Liver (tissue), 9 donors: ENCODE results near the gene EEF1G. TPM values are rescaled to one million over a fixed set of nuclear protein-coding genes. Genes with fewer than 3 reads are reported as not detected.
A peak's percentile ranks its signal among the peaks of the same experiment; 100 is the strongest.
"Not testable (repeated sequence)": the region's sequence is repeated elsewhere in the genome, so short reads cannot be mapped to it uniquely, and the experiment has no call there.

Experiments used
- DNase-seq: peaks from one replicate; pipeline ENCODE4 v3.0.0-alpha.2; 2017; ENCODE audit warnings: low spot score
- H3K27ac ChIP-seq, 2 donors: one replicate each; pipeline ENCODE4 v1.7.0; 2013; ENCODE audit warnings: inconsistent platforms in 2 of 2, low read length in 2 of 2, control low read depth in 1 of 2, low read depth in 1 of 2, mild to moderate bottlenecking in 1 of 2
- H3K27me3 ChIP-seq, 4 donors: one replicate each; pipeline versions ENCODE4 v1.6.1 to v1.7.0; 2013; ENCODE audit warnings: low read length in 3 of 4, inconsistent platforms in 1 of 4, mild to moderate bottlenecking in 1 of 4, moderate library complexity in 1 of 4; ENCODE audit not compliant: control insufficient read depth in 4 of 4, insufficient read depth in 4 of 4
- H3K36me3 ChIP-seq, 4 donors: one replicate each; pipeline versions ENCODE4 v1.6.1 to v1.7.0; 2013; ENCODE audit warnings: low read length in 3 of 4, mild to moderate bottlenecking in 3 of 4, low read depth in 1 of 4, moderate library complexity in 1 of 4; ENCODE audit not compliant: control insufficient read depth in 4 of 4, insufficient read depth in 3 of 4
- H3K4me1 ChIP-seq, 4 donors: one replicate each; pipeline versions ENCODE4 v1.6.1 to v1.7.0; 2013; ENCODE audit warnings: low read length in 3 of 4, mild to moderate bottlenecking in 3 of 4, moderate library complexity in 1 of 4; ENCODE audit not compliant: control insufficient read depth in 4 of 4, insufficient read depth in 4 of 4
- H3K4me3 ChIP-seq, 3 donors: one replicate each; pipeline versions ENCODE4 v1.6.1 to v1.7.0; 2013; ENCODE audit warnings: low read length in 3 of 3, control low read depth in 1 of 3, low read depth in 1 of 3, mild to moderate bottlenecking in 1 of 3
- H3K9ac ChIP-seq, 2 donors: one replicate each; pipeline ENCODE4 v1.7.0; 2013; ENCODE audit warnings: low read length in 2 of 2, mild to moderate bottlenecking in 2 of 2, moderate library complexity in 2 of 2, control low read depth in 1 of 2, low read depth in 1 of 2
- H3K9me3 ChIP-seq, 4 donors: one replicate each; pipeline versions ENCODE4 v1.6.1 to v1.7.0; 2013; ENCODE audit warnings: low read length in 3 of 4; ENCODE audit not compliant: control insufficient read depth in 4 of 4
- EGR1 ChIP-seq, 2 donors: IDR thresholded peaks; 2 replicates each; pipeline ENCODE4 v1.6.1; 2016 to 2018; ENCODE audit warnings: antibody characterized with exemption in 2 of 2, low read depth in 2 of 2
- FOXA1 ChIP-seq: IDR thresholded peaks from 2 replicates; pipeline ENCODE4 v1.6.1; 2016; ENCODE audit warnings: antibody characterized with exemption
- FOXA2 ChIP-seq: IDR thresholded peaks from 2 replicates; pipeline ENCODE4 v1.6.1; 2016; ENCODE audit warnings: antibody characterized with exemption
- GABPA ChIP-seq, 2 donors: IDR thresholded peaks in 1 of 2; conservative IDR thresholded peaks in 1 of 2; 2 replicates each; pipeline ENCODE4 v1.6.1; 2016; ENCODE audit warnings: antibody characterized with exemption in 2 of 2, mild to moderate bottlenecking in 1 of 2, moderate library complexity in 1 of 2
- HNF4A ChIP-seq, 2 donors: conservative IDR thresholded peaks; 2 replicates each; pipeline ENCODE4 v1.6.1; 2016; ENCODE audit warnings: antibody characterized with exemption in 2 of 2, mild to moderate bottlenecking in 2 of 2
- HNF4G ChIP-seq: IDR thresholded peaks from 2 replicates; pipeline ENCODE4 v1.6.1; 2016; ENCODE audit warnings: antibody characterized with exemption
- JUND ChIP-seq, 2 donors: IDR thresholded peaks; 2 replicates each; pipeline ENCODE4 v1.6.1; 2016; ENCODE audit warnings: antibody characterized with exemption in 2 of 2
- NR2F2 ChIP-seq: IDR thresholded peaks from 2 replicates; pipeline ENCODE4 v1.6.1; 2016; ENCODE audit warnings: antibody characterized with exemption
- RAD21 ChIP-seq, 2 donors: IDR thresholded peaks; 2 replicates each; pipeline ENCODE4 v1.6.1; 2016; ENCODE audit warnings: antibody characterized with exemption in 2 of 2, mild to moderate bottlenecking in 2 of 2
- RXRA ChIP-seq, 2 donors: IDR thresholded peaks; 2 replicates each; pipeline ENCODE4 v1.6.1; 2017 to 2018; ENCODE audit warnings: antibody characterized with exemption in 2 of 2, mild to moderate bottlenecking in 1 of 2
- SP1 ChIP-seq: IDR thresholded peaks from 2 replicates; pipeline ENCODE4 v1.6.1; 2018; ENCODE audit warnings: antibody characterized with exemption, mild to moderate bottlenecking
- YY1 ChIP-seq: IDR thresholded peaks from 2 replicates; pipeline ENCODE4 v1.6.1; 2016; ENCODE audit warnings: antibody characterized with exemption, mild to moderate bottlenecking
- WGBS: extraction: QIAGEN DNeasy Blood & Tissue Kit; methylation state at CpG from one replicate; pipeline ENCODE4 v1.1.7; 2013; 5-methylcytosine and 5-hydroxymethylcytosine counted together
- polyA plus RNA-seq, 2 donors: library from polyadenylated mRNA; stranded (reverse) in 1 of 2; unstranded in 1 of 2; fragments of 200-250 nt in 1 of 2; fragments of >200 nt in 1 of 2; fragmentation: Nextera tagmentation in 1 of 2; extraction: Ambion mirVana in 1 of 2; gene quantifications; one replicate each; pipeline versions ENCODE4 v1.2.1 to v1.2.3, GENCODE V29; 2013 to 2015
- total RNA-seq, 2 donors: library from RNA; depleted of rRNA; stranded (reverse); fragments of >200 nt; gene quantifications; one replicate each; pipeline ENCODE4 v1.2.3, GENCODE V29; 2014
- TF ChIP-seq, protein P1 (sequence below): IDR thresholded peaks from 2 replicates; pipeline ENCODE4 v1.6.1; 2016; ENCODE audit warnings: antibody characterized with exemption
- TF ChIP-seq, protein P2 (sequence below): IDR thresholded peaks from 2 replicates; pipeline ENCODE4 v1.6.1; 2016; ENCODE audit warnings: antibody characterized with exemption, mild to moderate bottlenecking
- TF ChIP-seq, protein P3 (sequence below): IDR thresholded peaks from 2 replicates; pipeline ENCODE4 v1.6.1; 2016; ENCODE audit warnings: antibody characterized with exemption
- TF ChIP-seq, protein P4 (sequence below): IDR thresholded peaks from 2 replicates; pipeline ENCODE4 v1.6.1; 2016; ENCODE audit warnings: antibody characterized with exemption
- donor health status: healthy.
- donor health status: healthy.
- donor health status: healthy.
- donor health status: healthy.
- donor health status: healthy.

The EEF1G gene
- total and polyA plus RNA-seq, 4 donors, result 251 to 640 (median 469) TPM

DNA sequence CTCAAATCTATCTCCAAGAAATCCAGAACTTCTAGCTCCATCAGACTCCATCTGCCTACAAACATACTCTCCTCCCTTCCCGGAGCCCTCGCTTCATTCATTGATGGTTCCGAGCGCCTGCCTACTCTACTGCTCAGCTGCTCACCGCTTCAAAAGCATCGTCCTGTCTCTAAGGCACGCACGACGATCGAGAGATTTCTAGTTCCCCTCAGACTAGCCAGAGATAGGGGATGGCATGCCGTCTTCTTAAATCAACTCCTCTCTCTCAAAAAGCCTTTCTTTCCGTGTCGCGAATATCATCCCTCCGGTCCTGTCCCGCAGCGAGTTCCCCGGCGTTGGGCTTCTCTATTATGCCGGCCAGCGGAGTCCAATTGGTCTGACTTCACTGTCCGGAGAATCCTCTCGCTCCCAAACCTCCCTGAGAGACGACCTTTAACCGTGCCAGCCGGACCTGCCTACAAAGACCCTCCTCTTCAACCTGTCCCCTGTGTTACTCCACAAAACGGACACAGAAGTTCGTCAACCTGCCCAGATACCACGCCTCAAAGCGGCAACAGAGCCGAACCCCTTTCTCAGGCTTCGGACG lies 592 bp downstream of the EEF1G start:
- Histone ChIP-seq H3K36me3 (peaks cover 3 to 34% (median 26%) of the 10 kb centered on the region in 4 donors), H3K27ac (peak overlapping the region; percentile 58 to 70), H3K4me3 (peak overlapping the region; percentile 80 to 89 (median 82)), H3K9me3 (no peaks in the 10 kb centered on the region), H3K9ac (peak overlapping the region; percentile 79 to 85), H3K27me3 (no peaks in the 10 kb centered on the region), H3K4me1 (peaks cover 6 to 33% (median 23%) of the 10 kb centered on the region in 4 donors)
- DNase-seq, result no peak
- TF ChIP-seq YY1 (no peak), EGR1 (IDR thresholded peaks at IDR 0.05; ENCODE audit: low read depth in 2 of 2) (no peak), FOXA2 (no peak), GABPA (IDR thresholded peaks at IDR 0.05 in 1 of 2, conservative IDR thresholded peaks at IDR 0.05 in 1 of 2) (no peak), SP1 (no peak), HNF4A (conservative IDR thresholded peaks at IDR 0.05) (no peak)
- TF ChIP-seq, protein P1, sequence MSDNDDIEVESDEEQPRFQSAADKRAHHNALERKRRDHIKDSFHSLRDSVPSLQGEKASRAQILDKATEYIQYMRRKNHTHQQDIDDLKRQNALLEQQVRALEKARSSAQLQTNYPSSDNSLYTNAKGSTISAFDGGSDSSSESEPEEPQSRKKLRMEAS, result no peak
- WGBS, result under 1% methylated on average over 33 of the region's 33 CpGs

DNA sequence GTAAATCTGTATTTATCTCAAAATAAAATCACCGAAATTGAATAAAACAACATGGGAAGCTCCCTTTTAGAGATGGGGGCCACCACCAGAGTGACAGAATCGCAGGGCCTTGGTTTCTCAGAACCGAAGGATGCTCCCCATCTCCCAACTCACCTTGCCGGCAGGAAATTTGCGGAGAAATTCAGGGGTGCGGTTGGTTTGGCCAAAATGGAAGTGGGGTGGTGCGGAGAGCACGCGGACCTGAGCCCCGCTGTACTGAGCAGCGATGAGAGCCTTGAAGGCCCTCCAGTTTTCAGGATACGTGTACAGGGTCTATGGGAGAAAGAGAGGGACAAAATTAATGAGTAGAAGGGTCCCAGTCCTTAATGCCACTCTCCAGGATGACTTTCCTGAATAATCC lies 1.3 kb downstream of the EEF1G start:
- no peak overlapping the region for H3K27ac ChIP-seq
- peak overlapping the region; percentile 79 to 85 for H3K9ac ChIP-seq
- H3K27me3 ChIP-seq, result no peaks in the 10 kb centered on the region
- TF ChIP-seq RXRA (IDR thresholded peaks at IDR 0.05), result no peak
- no peak for TF ChIP-seq RAD21 (IDR thresholded peaks at IDR 0.05)
- no peak for TF ChIP-seq JUND (IDR thresholded peaks at IDR 0.05)
- TF ChIP-seq, protein P1, result no peak
- no peak for TF ChIP-seq FOXA2
- TF ChIP-seq, protein P2, sequence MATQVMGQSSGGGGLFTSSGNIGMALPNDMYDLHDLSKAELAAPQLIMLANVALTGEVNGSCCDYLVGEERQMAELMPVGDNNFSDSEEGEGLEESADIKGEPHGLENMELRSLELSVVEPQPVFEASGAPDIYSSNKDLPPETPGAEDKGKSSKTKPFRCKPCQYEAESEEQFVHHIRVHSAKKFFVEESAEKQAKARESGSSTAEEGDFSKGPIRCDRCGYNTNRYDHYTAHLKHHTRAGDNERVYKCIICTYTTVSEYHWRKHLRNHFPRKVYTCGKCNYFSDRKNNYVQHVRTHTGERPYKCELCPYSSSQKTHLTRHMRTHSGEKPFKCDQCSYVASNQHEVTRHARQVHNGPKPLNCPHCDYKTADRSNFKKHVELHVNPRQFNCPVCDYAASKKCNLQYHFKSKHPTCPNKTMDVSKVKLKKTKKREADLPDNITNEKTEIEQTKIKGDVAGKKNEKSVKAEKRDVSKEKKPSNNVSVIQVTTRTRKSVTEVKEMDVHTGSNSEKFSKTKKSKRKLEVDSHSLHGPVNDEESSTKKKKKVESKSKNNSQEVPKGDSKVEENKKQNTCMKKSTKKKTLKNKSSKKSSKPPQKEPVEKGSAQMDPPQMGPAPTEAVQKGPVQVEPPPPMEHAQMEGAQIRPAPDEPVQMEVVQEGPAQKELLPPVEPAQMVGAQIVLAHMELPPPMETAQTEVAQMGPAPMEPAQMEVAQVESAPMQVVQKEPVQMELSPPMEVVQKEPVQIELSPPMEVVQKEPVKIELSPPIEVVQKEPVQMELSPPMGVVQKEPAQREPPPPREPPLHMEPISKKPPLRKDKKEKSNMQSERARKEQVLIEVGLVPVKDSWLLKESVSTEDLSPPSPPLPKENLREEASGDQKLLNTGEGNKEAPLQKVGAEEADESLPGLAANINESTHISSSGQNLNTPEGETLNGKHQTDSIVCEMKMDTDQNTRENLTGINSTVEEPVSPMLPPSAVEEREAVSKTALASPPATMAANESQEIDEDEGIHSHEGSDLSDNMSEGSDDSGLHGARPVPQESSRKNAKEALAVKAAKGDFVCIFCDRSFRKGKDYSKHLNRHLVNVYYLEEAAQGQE, result no peak
- no peak for TF ChIP-seq HNF4A (conservative IDR thresholded peaks at IDR 0.05)
- no peak for TF ChIP-seq HNF4G
- TF ChIP-seq, protein P3, sequence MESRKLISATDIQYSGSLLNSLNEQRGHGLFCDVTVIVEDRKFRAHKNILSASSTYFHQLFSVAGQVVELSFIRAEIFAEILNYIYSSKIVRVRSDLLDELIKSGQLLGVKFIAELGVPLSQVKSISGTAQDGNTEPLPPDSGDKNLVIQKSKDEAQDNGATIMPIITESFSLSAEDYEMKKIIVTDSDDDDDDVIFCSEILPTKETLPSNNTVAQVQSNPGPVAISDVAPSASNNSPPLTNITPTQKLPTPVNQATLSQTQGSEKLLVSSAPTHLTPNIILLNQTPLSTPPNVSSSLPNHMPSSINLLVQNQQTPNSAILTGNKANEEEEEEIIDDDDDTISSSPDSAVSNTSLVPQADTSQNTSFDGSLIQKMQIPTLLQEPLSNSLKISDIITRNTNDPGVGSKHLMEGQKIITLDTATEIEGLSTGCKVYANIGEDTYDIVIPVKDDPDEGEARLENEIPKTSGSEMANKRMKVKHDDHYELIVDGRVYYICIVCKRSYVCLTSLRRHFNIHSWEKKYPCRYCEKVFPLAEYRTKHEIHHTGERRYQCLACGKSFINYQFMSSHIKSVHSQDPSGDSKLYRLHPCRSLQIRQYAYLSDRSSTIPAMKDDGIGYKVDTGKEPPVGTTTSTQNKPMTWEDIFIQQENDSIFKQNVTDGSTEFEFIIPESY, result no peak
- no peak for TF ChIP-seq EGR1 (IDR thresholded peaks at IDR 0.05; ENCODE audit: low read depth in 2 of 2)
- no peak for TF ChIP-seq GABPA (IDR thresholded peaks at IDR 0.05 in 1 of 2, conservative IDR thresholded peaks at IDR 0.05 in 1 of 2)
- TF ChIP-seq SP1, result no peak
- TF ChIP-seq, protein P4, sequence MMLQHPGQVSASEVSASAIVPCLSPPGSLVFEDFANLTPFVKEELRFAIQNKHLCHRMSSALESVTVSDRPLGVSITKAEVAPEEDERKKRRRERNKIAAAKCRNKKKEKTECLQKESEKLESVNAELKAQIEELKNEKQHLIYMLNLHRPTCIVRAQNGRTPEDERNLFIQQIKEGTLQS, result no peak
- TF ChIP-seq NR2F2, result no peak
- no peak for TF ChIP-seq FOXA1
- 80% methylated on average over 12 of the region's 12 CpGs for WGBS
- no peak for DNase-seq
- H3K36me3 ChIP-seq, result peaks cover 3 to 34% (median 26%) of the 10 kb centered on the region in 4 donors
- H3K9me3 ChIP-seq, result no peaks in the 10 kb centered on the region
- H3K4me3 ChIP-seq, result peak overlapping the region; percentile 80 to 89 (median 82)
- peaks cover 6 to 33% (median 23%) of the 10 kb centered on the region in 4 donors for H3K4me1 ChIP-seq

DNA sequence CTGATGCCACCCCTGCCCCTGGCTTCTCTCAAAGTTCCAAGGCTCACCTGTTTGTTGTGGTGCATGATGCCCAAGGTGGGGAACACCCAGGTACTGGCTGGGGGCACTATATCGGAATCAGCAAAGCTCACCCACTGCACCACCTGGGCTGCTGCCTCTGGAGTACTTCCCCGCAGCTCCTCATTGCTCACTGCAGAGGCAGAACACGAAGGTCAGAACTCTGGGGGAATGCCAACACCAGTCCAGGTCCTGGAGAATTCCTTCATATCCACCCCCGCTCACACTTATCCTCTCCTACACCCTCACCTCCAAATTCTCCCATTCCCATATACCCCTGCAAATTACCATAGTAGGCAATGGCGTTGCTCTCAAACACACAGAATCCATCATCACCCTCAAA lies 2.2 kb downstream of the EEF1G start:
- H3K27me3 ChIP-seq, H3K9me3 ChIP-seq, DNase-seq, H3K4me3 ChIP-seq, H3K27ac ChIP-seq, H3K9ac ChIP-seq: not testable (repeated sequence)
- H3K36me3 ChIP-seq, result peaks cover 5 to 37% (median 31%) of the 10 kb centered on the region in 4 donors
- 95% methylated on average over 5 of the region's 5 CpGs for WGBS
- peaks cover 6 to 40% (median 27%) of the 10 kb centered on the region in 4 donors for H3K4me1 ChIP-seq

DNA sequence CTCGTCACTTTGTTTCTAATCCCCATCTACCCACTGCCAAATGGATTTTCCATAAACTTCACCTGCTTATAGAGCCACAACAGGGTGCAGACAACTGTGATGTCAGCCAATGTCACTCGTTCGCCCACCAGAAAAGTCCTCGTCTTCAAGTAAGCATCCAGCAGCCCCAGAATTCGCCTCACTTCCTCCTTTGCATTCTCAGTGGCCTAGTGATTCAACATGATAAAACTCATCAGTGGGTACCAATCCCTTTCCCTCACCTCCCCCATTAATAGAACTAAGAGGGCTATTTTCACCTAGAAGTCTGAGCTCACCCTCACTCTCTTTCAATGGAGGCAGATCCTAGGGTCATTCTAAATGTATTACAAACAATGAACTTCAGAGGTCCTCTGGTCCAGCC lies 2.8 kb downstream of the EEF1G start:
- not testable (repeated sequence) for DNase-seq, H3K4me3 ChIP-seq, H3K27ac ChIP-seq, H3K27me3 ChIP-seq, H3K9me3 ChIP-seq, H3K9ac ChIP-seq
- H3K36me3 ChIP-seq, result peaks cover 5 to 40% (median 31%) of the 10 kb centered on the region in 4 donors
- WGBS, result 94% methylated on average over 5 of the region's 5 CpGs
- H3K4me1 ChIP-seq, result peaks cover 6 to 40% (median 32%) of the 10 kb centered on the region in 4 donors
